HCT116 (cell line): ENCODE results near the gene RAB41. TPM values are rescaled to one million over a fixed set of nuclear protein-coding genes. Genes with fewer than 3 reads are reported as not detected.

Experiments used
- ATAC-seq: fragments of 200-7000 bp; cut with Tn5 transposase; 2 replicates; pipeline ENCODE4 v1.9.1; 2020; ENCODE audit warnings: mild to moderate bottlenecking, moderate library complexity
- BruUV-seq: library from RNA; stranded (reverse); fragments of 400-500 nt; replicated peaks from 2 replicates; lab custom pipeline; 2021; lab: Mats Ljungman, UMichigan
- CTCF ChIA-PET: fragments of 300-600 bp; sonication (Branson Sonifier 250); formaldehyde crosslinking; loops from one replicate; lab custom pipeline; 2021; ENCODE audit warnings: antibody characterized with exemption; lab: Charles Lee
- POLR2A ChIA-PET: fragments of 300-600, 350-600 bp; sonication (Branson Sonifier 250); formaldehyde crosslinking; loops from one replicate; lab custom pipeline; 2021; ENCODE audit warnings: antibody characterized with exemption; lab: Charles Lee
- RAD21 ChIA-PET, 2 experiments: fragments of 300-600 bp; sonication (Branson Sonifier 250); formaldehyde crosslinking; loops; one replicate each; lab custom pipeline; 2023; ENCODE audit warnings: low total read pairs in 2 of 2; ENCODE audit not compliant: uncharacterized antibody in 2 of 2, unreplicated experiment in 2 of 2, low non-redundant PET in 1 of 2; lab: Charles Lee
- DNase-seq: peaks from one replicate; pipeline ENCODE4 v3.0.0-alpha.2; 2010; ENCODE audit warnings: low read depth, low spot score
- H2AFZ ChIP-seq: fragments of 200-600 bp; shearing (Covaris generic), sonication (generic); 2 replicates; pipeline ENCODE4 v1.6.1; 2017; ENCODE audit warnings: low read depth, mixed run types, mixed read lengths, antibody characterized with exemption, low read length; ENCODE audit not compliant: poor library complexity, severe bottlenecking
- H3K27ac ChIP-seq: 2 replicates; pipeline ENCODE4 v1.5.1; 2012; ENCODE audit warnings: low read depth, low read length
- H3K27me3 ChIP-seq: fragments of 200-600 bp; sonication (generic); 2 replicates; pipeline ENCODE4 v1.6.1; 2016; ENCODE audit warnings: mixed run types, low read length, mixed read lengths; ENCODE audit not compliant: insufficient read depth
- H3K36me3 ChIP-seq, 2 experiments: fragments of 200-500 bp in 1 of 2; fragments of 200-600 bp in 1 of 2; sonication (Bioruptor generic) in 1 of 2; sonication (generic) in 1 of 2; 2 replicates each; pipeline versions ENCODE4 v1.5.1 to v1.6.1; 2014 to 2016; ENCODE audit warnings: low read length in 2 of 2, inconsistent platforms in 1 of 2, mixed read lengths in 1 of 2, mixed run types in 1 of 2; ENCODE audit not compliant: insufficient read depth in 2 of 2, control insufficient read depth in 1 of 2
- H3K4me1 ChIP-seq, 2 experiments: fragments of 200-600 bp in 1 of 2; sonication (generic) in 1 of 2; 2 replicates each; pipeline versions ENCODE4 v1.5.1 to v1.6.1; 2012 to 2017; ENCODE audit warnings: low read length in 2 of 2, inconsistent platforms in 1 of 2, mild to moderate bottlenecking in 1 of 2, mixed read lengths in 1 of 2, mixed run types in 1 of 2, moderate library complexity in 1 of 2; ENCODE audit not compliant: insufficient read depth in 2 of 2, control insufficient read depth in 1 of 2
- H3K4me2 ChIP-seq: fragments of 200-600 bp; sonication (generic); 2 replicates; pipeline ENCODE4 v1.6.1; 2017; ENCODE audit warnings: mixed run types, low read length, mixed read lengths
- H3K4me3 ChIP-seq, 2 experiments: fragments of 200-600 bp in 1 of 2; sonication (generic) in 1 of 2; replicated peaks in 1 of 2; 2 replicates each; pipeline ENCODE4 v1.5.1; 2011 to 2016; ENCODE audit warnings: low read length in 2 of 2, control low read depth in 1 of 2, low read depth in 1 of 2, mild to moderate bottlenecking in 1 of 2, mixed read lengths in 1 of 2, mixed run types in 1 of 2
- H3K79me2 ChIP-seq: fragments of 200-600 bp; sonication (generic); 2 replicates; pipeline ENCODE4 v1.6.1; 2017; ENCODE audit warnings: mild to moderate bottlenecking, mixed run types, low read length, moderate library complexity, mixed read lengths; ENCODE audit not compliant: insufficient read depth
- H3K9ac ChIP-seq: fragments of 200-600 bp; sonication (generic); 2 replicates; pipeline ENCODE4 v1.6.1; 2016; ENCODE audit warnings: low read length, mixed read lengths
- H3K9me2 ChIP-seq: fragments of 200-600 bp; sonication (generic), shearing (Covaris generic); 2 replicates; pipeline ENCODE4 v1.6.1; 2017; ENCODE audit warnings: mixed run types, mild to moderate bottlenecking, moderate library complexity; ENCODE audit not compliant: insufficient read depth
- H3K9me3 ChIP-seq, 2 experiments: fragments of 200-500 bp in 1 of 2; fragments of 200-600 bp in 1 of 2; sonication (Bioruptor generic) in 1 of 2; sonication (generic) in 1 of 2; 2 replicates each; pipeline ENCODE4 v1.6.1; 2014 to 2017; ENCODE audit warnings: low read length in 2 of 2, mixed read lengths in 2 of 2, inconsistent platforms in 1 of 2, low read depth in 1 of 2, mild to moderate bottlenecking in 1 of 2, mixed run types in 1 of 2, moderate library complexity in 1 of 2; ENCODE audit not compliant: control insufficient read depth in 1 of 2, insufficient read depth in 1 of 2
- H4K20me1 ChIP-seq: fragments of 200-600 bp; sonication (generic), shearing (Covaris generic); 2 replicates; pipeline ENCODE4 v1.6.1; 2017; ENCODE audit warnings: mixed run types, mild to moderate bottlenecking, moderate library complexity; ENCODE audit not compliant: insufficient read depth
- CBX3 ChIP-seq: IDR thresholded peaks from 2 replicates; pipeline ENCODE4 v1.6.1; 2012; ENCODE audit warnings: low read depth
- EGR1 ChIP-seq: IDR thresholded peaks from 2 replicates; pipeline ENCODE4 v1.6.1; 2012; ENCODE audit warnings: low read depth
- ELF1 ChIP-seq: IDR thresholded peaks from 2 replicates; pipeline ENCODE4 v1.6.1; 2012; ENCODE audit warnings: low read depth, borderline replicate concordance
- EZH2phosphoT487 ChIP-seq: fragments of 200-600 bp; IDR thresholded peaks from 2 replicates; pipeline ENCODE4 v1.6.1; 2018; ENCODE audit warnings: antibody characterized with exemption, borderline replicate concordance
- FOSL1 ChIP-seq: IDR thresholded peaks from 2 replicates; pipeline ENCODE4 v1.6.1; 2012; ENCODE audit warnings: low read depth
- JUND ChIP-seq: IDR thresholded peaks from 2 replicates; pipeline ENCODE4 v1.6.1; 2012
- POLR2AphosphoS5 ChIP-seq: IDR thresholded peaks from 2 replicates; pipeline ENCODE4 v1.6.1; 2011; ENCODE audit warnings: mild to moderate bottlenecking, low read depth, low read length, moderate library complexity
- SIN3A ChIP-seq: IDR thresholded peaks from 2 replicates; pipeline ENCODE4 v1.6.1; 2012; ENCODE audit warnings: low read depth
- SP1 ChIP-seq: IDR thresholded peaks from 2 replicates; pipeline ENCODE4 v1.6.1; 2012; ENCODE audit warnings: low read depth
- SRF ChIP-seq: IDR thresholded peaks from 2 replicates; pipeline ENCODE4 v1.6.1; 2012; ENCODE audit warnings: low read depth
- TCF7L2 ChIP-seq: IDR thresholded peaks from 2 replicates; pipeline ENCODE4 v1.7.0; 2011; ENCODE audit warnings: borderline replicate concordance, inconsistent platforms; ENCODE audit not compliant: insufficient read depth, insufficient read length; ENCODE audit errors: extremely low read depth
- YY1 ChIP-seq: IDR thresholded peaks from 2 replicates; pipeline ENCODE4 v1.6.1; 2011; ENCODE audit warnings: low read length, low read depth, moderate library complexity, mild to moderate bottlenecking; ENCODE audit not compliant: insufficient replicate concordance; ENCODE audit errors: extremely low read depth
- ZFX ChIP-seq: fragments of 450-650 bp; IDR thresholded peaks from 2 replicates; pipeline ENCODE4 v1.6.1; 2017
- ZNF274 ChIP-seq: fragments of 200-500 bp; sonication (Bioruptor generic); IDR thresholded peaks from 2 replicates; pipeline ENCODE4 v1.6.1; 2014; ENCODE audit warnings: mild to moderate bottlenecking, low read depth, low read length, inconsistent platforms
- intact Hi-C: fragments of 100-400 bp; cut with micrococcal nuclease; formaldehyde crosslinking; loops from 2 replicates; pipeline ENCODE4 v1.10.0; 2022
- total RNA-seq: library from RNA; stranded (reverse); gene quantifications from one replicate; pipeline ENCODE4 v1.2.1, GENCODE V29; 2021; ENCODE audit not compliant: unreplicated experiment
- TF ChIP-seq, protein P1 (sequence below): IDR thresholded peaks from 2 replicates; pipeline ENCODE4 v1.6.1; 2012
- TF ChIP-seq, protein P2 (sequence below): IDR thresholded peaks from 2 replicates; pipeline ENCODE4 v1.6.1; 2012
- TF ChIP-seq, protein P3 (sequence below), 3 experiments: fragments of 200-600 bp in 1 of 3; sonication (generic) in 1 of 3; IDR thresholded peaks in 2 of 3; conservative IDR thresholded peaks in 1 of 3; 2 replicates each; pipeline ENCODE4 v1.5.1; 2012 to 2017; ENCODE audit warnings: low read depth in 2 of 3, low read length in 2 of 3, antibody characterized with exemption in 1 of 3, borderline replicate concordance in 1 of 3, control low read depth in 1 of 3, mild to moderate bottlenecking in 1 of 3, mixed read lengths in 1 of 3, mixed run types in 1 of 3, moderate library complexity in 1 of 3; ENCODE audit not compliant: insufficient read depth in 1 of 3

The RAB41 gene
- total RNA-seq, 1 experiment from 2014 or later, result not detected

DNA sequence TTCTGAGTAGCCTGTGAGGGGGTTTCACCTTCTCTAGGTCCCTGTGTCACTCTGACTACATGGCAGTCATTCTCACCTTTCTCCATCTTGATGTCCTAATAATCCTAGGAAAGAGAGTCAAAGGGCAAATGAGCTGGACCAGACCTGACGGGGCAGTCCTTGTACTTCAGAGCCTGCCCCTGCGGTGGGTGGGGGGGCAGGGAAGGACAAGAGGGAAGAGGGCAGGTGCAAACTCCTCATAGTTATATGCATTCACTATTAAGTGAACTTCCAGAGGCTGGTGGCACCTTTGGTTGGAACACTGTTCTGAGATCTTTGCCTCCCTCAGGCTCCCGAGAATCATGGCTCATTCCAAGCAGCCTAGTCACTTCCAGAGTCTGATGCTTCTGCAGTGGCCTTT is 47.6 kb upstream of the RAB41 start, which contains the start of gene AWAT1:
Gene AWAT1, plus strand, starts transcription at position 301 of the 400 bp plus-strand sequence. Its CDS starts 41 bp downstream, at position 342.
- CTCF ChIA-PET, result no interaction called here
- RAD21 ChIA-PET, result no interaction called here
- no peaks in the 10 kb centered on the region for H3K9me2 ChIP-seq
- intact Hi-C loops, result no loop called here
- DNase-seq (no peak), ATAC-seq (no peak)
- no peaks in the 10 kb centered on the region for H3K27me3 ChIP-seq
- H2AFZ ChIP-seq, result no peak within 1 kb of the TSS
- BruUV-seq, result no TSS peak
- H4K20me1 ChIP-seq, result no peaks in the 10 kb centered on the region
- no peaks in the 10 kb centered on the region for H3K36me3 ChIP-seq
- H3K9ac ChIP-seq, result no peak within 1 kb of the TSS
- H3K79me2 ChIP-seq, result no peaks in the 10 kb centered on the region
- H3K4me3 ChIP-seq, result no peak within 1 kb of the TSS
- H3K27ac ChIP-seq, result no peak within 1 kb of the TSS
- H3K4me2 ChIP-seq, result no peak within 1 kb of the TSS
- POLR2A ChIA-PET, result no interaction called here
- TF ChIP-seq, protein P1, sequence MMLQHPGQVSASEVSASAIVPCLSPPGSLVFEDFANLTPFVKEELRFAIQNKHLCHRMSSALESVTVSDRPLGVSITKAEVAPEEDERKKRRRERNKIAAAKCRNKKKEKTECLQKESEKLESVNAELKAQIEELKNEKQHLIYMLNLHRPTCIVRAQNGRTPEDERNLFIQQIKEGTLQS, result no peak
- TF ChIP-seq, protein P2, sequence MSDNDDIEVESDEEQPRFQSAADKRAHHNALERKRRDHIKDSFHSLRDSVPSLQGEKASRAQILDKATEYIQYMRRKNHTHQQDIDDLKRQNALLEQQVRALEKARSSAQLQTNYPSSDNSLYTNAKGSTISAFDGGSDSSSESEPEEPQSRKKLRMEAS, result no peak
- no peak for TF ChIP-seq EGR1
- no peak for TF ChIP-seq ELF1
- no peak for TF ChIP-seq ZFX
- TF ChIP-seq, all 23 proteins: peak for 0
- H3K9me3 ChIP-seq, result no peaks in the 10 kb centered on the region
- H3K4me1 ChIP-seq, result peaks cover 0 to 14% of the 10 kb centered on the region in 2 experiments; a peak in 1 of 4 replicates

DNA sequence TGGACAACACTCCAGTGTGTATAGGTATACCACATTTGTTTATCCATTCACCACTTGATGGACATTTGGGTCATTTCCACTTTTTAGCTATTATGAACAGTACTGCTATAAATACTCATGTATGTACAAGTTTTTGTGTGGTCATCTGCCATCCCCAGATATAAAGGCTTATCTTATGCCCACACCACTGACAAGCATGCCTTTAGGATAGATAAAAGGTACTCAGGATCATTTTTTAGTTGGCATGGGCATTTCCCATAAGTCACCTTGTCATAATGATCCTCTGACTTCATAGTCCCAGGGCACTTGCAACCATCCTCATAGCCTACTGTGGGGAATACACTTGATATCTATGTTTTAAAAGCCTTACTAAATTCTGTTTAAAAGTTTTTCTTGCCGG is 41.2 kb upstream of the RAB41 start:
- RAD21 ChIA-PET, result no interaction called here

More for the DNA sequence above, 41.2 kb upstream of the RAB41 start:
- Histone ChIP-seq H3K4me1 (peaks cover 0 to 25% of the 10 kb centered on the region in 2 experiments; a peak in 1 of 4 replicates), H3K79me2 (no peaks in the 10 kb centered on the region), H3K9ac (no peak overlapping the region)
- TF ChIP-seq, protein P3, sequence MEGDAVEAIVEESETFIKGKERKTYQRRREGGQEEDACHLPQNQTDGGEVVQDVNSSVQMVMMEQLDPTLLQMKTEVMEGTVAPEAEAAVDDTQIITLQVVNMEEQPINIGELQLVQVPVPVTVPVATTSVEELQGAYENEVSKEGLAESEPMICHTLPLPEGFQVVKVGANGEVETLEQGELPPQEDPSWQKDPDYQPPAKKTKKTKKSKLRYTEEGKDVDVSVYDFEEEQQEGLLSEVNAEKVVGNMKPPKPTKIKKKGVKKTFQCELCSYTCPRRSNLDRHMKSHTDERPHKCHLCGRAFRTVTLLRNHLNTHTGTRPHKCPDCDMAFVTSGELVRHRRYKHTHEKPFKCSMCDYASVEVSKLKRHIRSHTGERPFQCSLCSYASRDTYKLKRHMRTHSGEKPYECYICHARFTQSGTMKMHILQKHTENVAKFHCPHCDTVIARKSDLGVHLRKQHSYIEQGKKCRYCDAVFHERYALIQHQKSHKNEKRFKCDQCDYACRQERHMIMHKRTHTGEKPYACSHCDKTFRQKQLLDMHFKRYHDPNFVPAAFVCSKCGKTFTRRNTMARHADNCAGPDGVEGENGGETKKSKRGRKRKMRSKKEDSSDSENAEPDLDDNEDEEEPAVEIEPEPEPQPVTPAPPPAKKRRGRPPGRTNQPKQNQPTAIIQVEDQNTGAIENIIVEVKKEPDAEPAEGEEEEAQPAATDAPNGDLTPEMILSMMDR (IDR thresholded peaks at IDR 0.05 in 2 of 3, conservative IDR thresholded peaks at IDR 0.05 in 1 of 3; ENCODE audit: borderline replicate concordance in 1 of 3, insufficient read depth in 1 of 3, low read depth in 2 of 3, low read length in 2 of 3), result no peak
- TF ChIP-seq, protein P1, result no peak
- TF ChIP-seq CBX3, result no peak
- TF ChIP-seq SIN3A, result no peak
- no peak for TF ChIP-seq YY1
- TF ChIP-seq EZH2phosphoT487, result no peak
- TF ChIP-seq SP1, result no peak
- no peak for TF ChIP-seq ZNF274
- no peak for TF ChIP-seq TCF7L2
- no peak for TF ChIP-seq JUND
- TF ChIP-seq, protein P2, result no peak
- no peak for TF ChIP-seq FOSL1
- TF ChIP-seq POLR2AphosphoS5, result no peak
- no peak for TF ChIP-seq SRF
- TF ChIP-seq, all 23 proteins: peak for 0
- Histone ChIP-seq H3K27me3 (no peaks in the 10 kb centered on the region), H3K9me2 (no peaks in the 10 kb centered on the region), H3K4me2 (no peak overlapping the region), H3K36me3 (no peaks in the 10 kb centered on the region), H3K27ac (no peak overlapping the region), H3K4me3 (no peak overlapping the region), H4K20me1 (no peaks in the 10 kb centered on the region), H3K9me3 (no peaks in the 10 kb centered on the region), H2AFZ (no peak overlapping the region)
- POLR2A ChIA-PET, result no interaction called here
- intact Hi-C loops, result no loop called here
- DNase-seq, result no peak
- CTCF ChIA-PET, result no interaction called here
- no TSS peak for BruUV-seq
- no peak for ATAC-seq
